ENCODE measurements around the gene VPS35L. TPM values are rescaled to one million over a fixed set of nuclear protein-coding genes. Genes with fewer than 3 reads are reported as not detected.
A peak's percentile ranks its signal among the peaks of the same experiment; 100 is the strongest.

Gene VPS35L
- total RNA-seq, 2 experiments from 2014 or later = 25.8 to 28.3 TPM

GRCh38 chr16:19559242-19559910 is 3.9 kb downstream of the VPS35L start:
- Histone ChIP-seq H3K27ac (ENCODE audit: low read depth in 1 of 2, low read length in 2 of 2) (no peak overlapping the region), H3K4me1 (ENCODE audit: insufficient read depth, low read length) (peaks cover 18% of the 10 kb centered on the region), H3K9me3 (ENCODE audit: control insufficient read depth in 1 of 2, insufficient read depth in 1 of 2, low read length in 2 of 2) (no peaks in the 10 kb centered on the region), H3K4me3 (ENCODE audit: low read length) (no peak overlapping the region), H3K36me3 (ENCODE audit: insufficient read depth, low read length) (no peaks in the 10 kb centered on the region), H3K27me3 (ENCODE audit: control insufficient read depth in 1 of 2, insufficient read depth in 2 of 2, low read length in 2 of 2) (no peaks in the 10 kb centered on the region)
- Mint-ChIP-seq H3K27ac (no peak overlapping the region), H3K4me3 (peak overlapping the region; percentile 27), H3K36me3 (ENCODE audit: low read depth) (peaks cover 16% of the 10 kb centered on the region), H3K4me1 (ENCODE audit: low read depth) (peaks cover 26% of the 10 kb centered on the region), H3K9me3 (peaks cover 3% of the 10 kb centered on the region), H3K27me3 (no peaks in the 10 kb centered on the region)
- POLR2A ChIA-PET = no interaction called here
- ATAC-seq (ENCODE audit: poor library complexity) (no peak), DNase-seq (peak in 7 of 14 experiments; percentile 3 to 81 (median 52))
- intact Hi-C loops (cut with DNase I, micrococcal nuclease) = loop anchor here (1.0 to 10.0 kb wide), 6 partner anchors 159 to 1945 kb away; partner anchors contain the start of genes COQ7 (in 1 of the 2), IQCK (in 1 of the 2), KNOP1 (in 1 of the 2) and RPS15A (in 1 of the 2)
- CTCF ChIA-PET = interaction anchor here (1.2 to 1.5 kb wide), 2 partner anchors 35 to 327 kb away, joined by 4 to 5 read pairs; partner anchors contain the start of gene CCP110
- peak; percentile 71 for TF ChIP-seq CTCF (IDR thresholded peaks at IDR 0.05)

- Histone ChIP-seq H3K9me3 (ENCODE audit: control insufficient read depth in 1 of 2, insufficient read depth in 1 of 2, low read length in 2 of 2) (no peaks in the 10 kb centered on the region), H3K4me3 (ENCODE audit: low read length) (no peak overlapping the region), H3K27ac (ENCODE audit: low read depth in 1 of 2, low read length in 2 of 2) (no peak overlapping the region), H3K27me3 (ENCODE audit: control insufficient read depth in 1 of 2, insufficient read depth in 2 of 2, low read length in 2 of 2) (no peaks in the 10 kb centered on the region), H3K36me3 (ENCODE audit: insufficient read depth, low read length) (peaks cover 4% of the 10 kb centered on the region), H3K4me1 (ENCODE audit: insufficient read depth, low read length) (peaks cover 11% of the 10 kb centered on the region)
- Mint-ChIP-seq H3K27ac (no peak overlapping the region), H3K9me3 (peaks cover 3% of the 10 kb centered on the region), H3K4me3 (no peak overlapping the region), H3K36me3 (ENCODE audit: low read depth) (peaks cover 19% of the 10 kb centered on the region), H3K4me1 (ENCODE audit: low read depth) (peaks cover 20% of the 10 kb centered on the region), H3K27me3 (no peaks in the 10 kb centered on the region)
- ChIA-PET POLR2A (no interaction called here), CTCF (interaction anchor here (1.2 to 1.5 kb wide), 2 partner anchors 36 to 326 kb away, joined by 4 to 5 read pairs; partner anchors contain the start of gene CCP110)
- TF ChIP-seq CTCF (IDR thresholded peaks at IDR 0.05) = no peak
- ATAC-seq (ENCODE audit: poor library complexity) (no peak), DNase-seq (no peak)
- intact Hi-C loops (cut with DNase I, micrococcal nuclease) = no loop called here
Measured at GRCh38 chr16:19560078-19560477, 4.6 kb downstream of the VPS35L start.

GRCh38 chr16:19563377-19563776 is 7.9 kb downstream of the VPS35L start:
- peaks cover 43% of the 10 kb centered on the region for H3K36me3 Mint-ChIP-seq (ENCODE audit: low read depth)
- Histone ChIP-seq H3K27ac (ENCODE audit: low read depth in 1 of 2, low read length in 2 of 2) (no peak overlapping the region), H3K4me1 (ENCODE audit: insufficient read depth, low read length) (peaks cover 2% of the 10 kb centered on the region), H3K9me3 (ENCODE audit: control insufficient read depth in 1 of 2, insufficient read depth in 1 of 2, low read length in 2 of 2) (no peaks in the 10 kb centered on the region), H3K27me3 (ENCODE audit: control insufficient read depth in 1 of 2, insufficient read depth in 2 of 2, low read length in 2 of 2) (no peaks in the 10 kb centered on the region), H3K4me3 (ENCODE audit: low read length) (no peak overlapping the region), H3K36me3 (ENCODE audit: insufficient read depth, low read length) (peaks cover 24% of the 10 kb centered on the region)
- peaks cover 6% of the 10 kb centered on the region for H3K4me1 Mint-ChIP-seq (ENCODE audit: low read depth)
- CTCF ChIA-PET = interaction anchor here (1.4 to 1.5 kb wide), 2 partner anchors 8 to 344 kb away, joined by 4 read pairs; partner anchors contain the start of gene VPS35L
- H3K27me3 Mint-ChIP-seq = no peaks in the 10 kb centered on the region
- ATAC-seq (ENCODE audit: poor library complexity) = no peak
- POLR2A ChIA-PET = no interaction called here
- intact Hi-C loops (cut with DNase I, micrococcal nuclease) = no loop called here
- no peak overlapping the region for H3K27ac Mint-ChIP-seq
- DNase-seq = no peak
- H3K9me3 Mint-ChIP-seq = peaks cover 3% of the 10 kb centered on the region
- no peak overlapping the region for H3K4me3 Mint-ChIP-seq
- no peak for TF ChIP-seq CTCF (IDR thresholded peaks at IDR 0.05)

All from CD4-positive, alpha-beta T cell (primary cell).